DND-41 (cell line): ENCODE results near the gene SLC35F4.

Experiments
- EZH2 ChIP-seq: IDR thresholded peaks from 3 replicates; pipeline ENCODE4 v1.6.1; 2012; ENCODE audit warnings: borderline replicate concordance, low read depth, mild to moderate bottlenecking, moderate library complexity, low read length, inconsistent platforms; ENCODE audit not compliant: severe bottlenecking
- TF ChIP-seq, protein P1 (sequence below): IDR thresholded peaks from 2 replicates; pipeline ENCODE4 v1.5.1; 2012; ENCODE audit warnings: borderline replicate concordance, low read length, moderate library complexity, mild to moderate bottlenecking; ENCODE audit not compliant: poor library complexity, severe bottlenecking; ENCODE audit errors: extremely low read depth

DNA sequence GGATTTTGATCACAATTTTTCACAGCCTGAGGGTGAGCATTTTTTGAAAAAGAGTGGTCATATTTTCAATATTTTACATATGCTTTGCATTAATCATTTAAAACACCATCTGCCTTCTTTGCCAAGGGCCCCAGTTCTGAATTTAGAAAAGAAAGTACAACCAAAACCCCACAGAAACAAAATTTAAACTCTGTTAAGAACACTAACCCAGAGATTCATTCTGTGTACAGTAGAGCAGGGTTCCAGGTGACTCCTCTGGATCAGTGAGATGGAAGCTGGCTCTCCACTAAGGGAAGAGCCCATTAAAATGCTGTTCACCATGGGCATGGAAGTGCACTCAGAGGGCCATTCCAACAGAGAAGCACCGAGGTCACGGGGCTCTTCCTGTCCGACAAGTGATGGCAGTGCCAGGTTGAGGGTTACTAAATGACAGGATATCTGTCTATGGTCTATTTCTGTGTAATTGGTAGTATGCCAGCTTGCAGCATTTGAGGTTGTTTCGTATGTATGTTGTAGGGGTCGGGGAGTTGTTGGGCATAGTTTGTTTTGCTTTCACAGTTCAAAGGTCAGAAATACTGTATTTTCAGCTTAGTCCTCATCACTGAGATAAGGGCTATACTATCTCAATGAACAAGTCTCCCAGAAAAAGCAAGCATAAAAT lies 95.9 kb downstream of the SLC35F4 start:
- TF ChIP-seq, protein P1, sequence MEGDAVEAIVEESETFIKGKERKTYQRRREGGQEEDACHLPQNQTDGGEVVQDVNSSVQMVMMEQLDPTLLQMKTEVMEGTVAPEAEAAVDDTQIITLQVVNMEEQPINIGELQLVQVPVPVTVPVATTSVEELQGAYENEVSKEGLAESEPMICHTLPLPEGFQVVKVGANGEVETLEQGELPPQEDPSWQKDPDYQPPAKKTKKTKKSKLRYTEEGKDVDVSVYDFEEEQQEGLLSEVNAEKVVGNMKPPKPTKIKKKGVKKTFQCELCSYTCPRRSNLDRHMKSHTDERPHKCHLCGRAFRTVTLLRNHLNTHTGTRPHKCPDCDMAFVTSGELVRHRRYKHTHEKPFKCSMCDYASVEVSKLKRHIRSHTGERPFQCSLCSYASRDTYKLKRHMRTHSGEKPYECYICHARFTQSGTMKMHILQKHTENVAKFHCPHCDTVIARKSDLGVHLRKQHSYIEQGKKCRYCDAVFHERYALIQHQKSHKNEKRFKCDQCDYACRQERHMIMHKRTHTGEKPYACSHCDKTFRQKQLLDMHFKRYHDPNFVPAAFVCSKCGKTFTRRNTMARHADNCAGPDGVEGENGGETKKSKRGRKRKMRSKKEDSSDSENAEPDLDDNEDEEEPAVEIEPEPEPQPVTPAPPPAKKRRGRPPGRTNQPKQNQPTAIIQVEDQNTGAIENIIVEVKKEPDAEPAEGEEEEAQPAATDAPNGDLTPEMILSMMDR: no peak
- no peak for TF ChIP-seq EZH2
